HG02610 (cell line): Measurements from ENCODE around the gene MTMR4.
"Not testable (repeated sequence)": the region's sequence is repeated elsewhere in the genome, so short reads cannot be mapped to it uniquely, and the experiment has no call there.

Source experiments
- ATAC-seq: cut with Tn5 transposase; IDR thresholded peaks from one replicate; pipeline ENCODE4 v1.9.1; 2021; ENCODE audit warnings: mild to moderate bottlenecking, moderate library complexity; ENCODE audit not compliant: unreplicated experiment

Gene MTMR4

DNA sequence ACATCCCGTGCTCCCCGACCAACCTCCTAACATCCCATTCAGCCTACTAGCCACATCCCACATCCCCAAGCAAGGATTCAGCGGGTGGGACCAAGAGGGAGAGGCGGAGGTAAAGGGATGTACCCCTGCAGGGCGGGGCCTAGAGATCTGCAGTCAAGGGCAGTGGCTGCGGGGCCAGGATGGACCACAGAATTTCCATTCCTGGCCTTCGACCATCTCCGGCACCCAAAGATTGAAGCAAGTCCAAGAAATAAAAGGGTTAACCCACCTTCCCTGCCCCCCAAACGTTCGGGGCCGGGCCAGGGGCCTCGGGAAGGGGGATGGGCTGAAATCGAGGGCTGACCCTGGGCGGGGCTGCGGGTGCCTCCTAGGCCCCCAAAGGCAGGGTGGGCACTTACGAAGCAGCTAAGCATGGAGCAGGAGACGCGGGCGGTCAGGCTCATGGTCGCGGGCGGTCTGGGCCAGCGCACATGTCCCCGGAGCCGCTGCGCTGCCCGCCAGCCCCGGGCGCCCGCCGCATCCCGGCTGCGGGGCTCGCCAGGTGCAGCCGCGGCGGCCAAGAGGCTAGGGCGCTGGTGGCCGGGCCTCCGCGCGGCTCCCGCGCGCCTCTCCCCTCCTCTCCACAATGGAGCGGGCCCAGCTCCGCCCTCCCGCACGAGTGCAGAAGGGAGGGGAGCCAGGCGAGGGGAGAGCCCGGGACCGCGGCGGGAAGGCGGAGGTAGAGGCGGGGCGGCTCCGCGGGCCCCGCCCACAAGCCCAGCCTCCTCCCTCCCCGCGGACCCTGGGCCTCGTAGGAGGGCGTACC lies at the start of gene MTMR4:
MTMR4 (minus strand) TSS at position 674 of the 805 bp plus-strand sequence; CDS start at position 443, 231 bp downstream.
- peak; percentile 24 for ATAC-seq

DNA sequence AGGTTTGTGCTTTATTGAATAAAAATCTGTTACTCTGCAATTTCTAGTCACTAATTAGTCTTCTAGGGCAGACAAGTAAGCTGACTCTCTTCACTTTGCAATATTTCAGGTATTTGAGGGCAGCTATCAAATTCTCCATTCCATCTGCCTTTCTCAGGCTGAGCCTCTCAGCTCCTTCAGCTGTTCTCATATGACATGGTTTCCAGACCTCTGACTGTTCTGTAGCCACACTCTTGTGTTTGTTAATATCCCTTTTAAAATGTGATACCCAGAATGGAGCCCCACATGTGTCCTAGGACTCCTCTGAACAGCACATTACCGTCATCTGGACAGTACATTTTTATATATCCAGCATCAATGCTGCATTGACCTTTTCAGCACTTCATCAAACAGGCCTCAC lies 46.1 kb upstream of the MTMR4 start:
- ATAC-seq: no peak

DNA sequence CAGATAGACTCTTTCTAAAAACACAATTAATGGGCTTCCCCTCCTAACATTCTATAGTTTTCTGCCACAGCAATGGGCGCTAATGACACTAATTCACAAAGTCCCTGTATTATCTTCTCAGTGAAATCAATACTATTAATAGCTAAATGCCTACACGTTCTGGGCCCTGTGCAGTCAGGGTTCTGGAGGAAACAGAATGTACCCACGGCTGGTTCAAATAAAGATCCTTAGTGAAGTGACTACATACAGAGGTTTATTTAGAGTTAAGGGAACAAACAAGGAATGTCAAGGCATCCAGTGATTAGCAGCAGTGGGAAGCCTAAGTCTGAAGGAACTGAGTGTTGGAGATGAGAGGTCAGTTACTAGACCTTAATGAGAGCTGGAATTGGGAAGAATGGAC lies 43.5 kb upstream of the MTMR4 start:
- no peak for ATAC-seq

DNA sequence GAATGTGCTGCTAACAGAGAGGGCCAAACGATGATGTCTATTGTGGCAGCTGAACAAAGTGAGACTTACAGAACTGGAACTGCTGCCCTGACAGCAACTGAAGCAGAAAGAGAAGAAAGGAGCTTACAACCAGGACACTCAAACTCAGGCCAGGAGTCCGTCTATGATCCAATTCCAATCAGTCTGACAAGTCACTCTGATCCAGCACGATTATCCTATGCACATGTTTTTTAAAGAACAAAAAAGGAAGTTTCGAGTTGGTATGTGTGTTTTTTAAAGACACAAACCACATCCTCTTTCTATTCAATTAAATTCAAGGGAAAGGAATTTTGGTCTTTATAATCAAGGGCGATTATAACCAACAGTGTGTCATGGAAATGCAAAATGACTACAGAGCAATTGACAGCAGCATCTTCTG lies 42.4 kb upstream of the MTMR4 start:
- no peak for ATAC-seq

DNA sequence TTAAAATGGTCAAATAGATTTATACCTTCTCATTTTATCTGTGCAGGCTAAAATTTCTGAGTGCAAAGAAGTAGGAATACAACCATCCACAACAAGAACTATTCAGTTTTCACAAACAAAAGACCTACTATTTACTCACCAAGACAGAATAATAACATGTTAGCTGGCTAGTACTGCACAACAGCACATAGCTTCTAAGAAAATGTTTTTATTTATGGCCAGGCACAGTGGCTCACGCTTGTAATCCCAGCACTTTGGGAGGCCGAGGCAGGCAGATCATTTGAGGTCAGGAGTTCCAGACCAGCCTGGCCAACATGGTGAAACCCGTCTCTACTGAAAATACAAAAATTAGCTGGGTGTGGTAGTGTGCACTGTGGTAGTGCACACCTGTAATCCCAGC lies 40.7 kb upstream of the MTMR4 start:
- ATAC-seq: not testable (repeated sequence)

DNA sequence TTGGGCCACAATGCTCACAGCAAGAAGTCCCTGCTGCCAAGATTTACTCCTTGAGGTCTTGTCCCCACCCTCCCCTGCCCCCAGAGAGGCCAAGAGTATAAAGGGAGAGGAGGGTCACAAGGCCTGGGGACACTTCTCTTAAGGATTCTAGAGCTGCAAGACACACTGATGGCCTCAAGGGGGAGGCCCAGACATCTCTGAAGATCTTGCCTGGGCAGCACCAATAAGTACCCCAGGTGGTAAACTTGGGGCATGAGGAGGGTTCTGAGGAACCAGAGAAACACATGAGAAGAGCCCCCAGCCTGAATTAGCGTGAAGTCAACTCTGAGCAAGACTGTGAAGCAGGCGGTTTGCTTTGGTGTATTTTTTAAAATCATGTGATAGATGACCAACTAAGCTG lies 26.8 kb upstream of the MTMR4 start:
- no peak for ATAC-seq

DNA sequence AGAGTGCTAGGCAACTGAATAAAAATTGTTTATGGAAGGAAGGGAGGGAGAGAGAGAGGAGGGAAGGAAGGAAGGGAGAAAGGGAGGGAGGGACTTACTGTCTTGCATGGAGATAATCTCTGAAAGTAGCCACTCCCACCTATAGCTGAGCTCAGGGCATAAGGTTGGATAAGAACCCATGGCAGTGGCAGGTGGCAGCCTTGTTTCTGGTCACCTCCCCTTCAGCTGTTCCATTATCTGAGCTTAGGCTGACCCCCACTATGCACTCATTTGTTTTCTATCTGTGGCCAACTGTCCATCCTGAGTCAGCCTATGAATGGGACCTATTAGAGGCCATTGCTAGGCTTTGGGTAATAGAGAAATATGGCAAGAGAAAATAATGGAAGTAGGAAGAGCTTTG lies 25.3 kb upstream of the MTMR4 start:
- no peak for ATAC-seq

DNA sequence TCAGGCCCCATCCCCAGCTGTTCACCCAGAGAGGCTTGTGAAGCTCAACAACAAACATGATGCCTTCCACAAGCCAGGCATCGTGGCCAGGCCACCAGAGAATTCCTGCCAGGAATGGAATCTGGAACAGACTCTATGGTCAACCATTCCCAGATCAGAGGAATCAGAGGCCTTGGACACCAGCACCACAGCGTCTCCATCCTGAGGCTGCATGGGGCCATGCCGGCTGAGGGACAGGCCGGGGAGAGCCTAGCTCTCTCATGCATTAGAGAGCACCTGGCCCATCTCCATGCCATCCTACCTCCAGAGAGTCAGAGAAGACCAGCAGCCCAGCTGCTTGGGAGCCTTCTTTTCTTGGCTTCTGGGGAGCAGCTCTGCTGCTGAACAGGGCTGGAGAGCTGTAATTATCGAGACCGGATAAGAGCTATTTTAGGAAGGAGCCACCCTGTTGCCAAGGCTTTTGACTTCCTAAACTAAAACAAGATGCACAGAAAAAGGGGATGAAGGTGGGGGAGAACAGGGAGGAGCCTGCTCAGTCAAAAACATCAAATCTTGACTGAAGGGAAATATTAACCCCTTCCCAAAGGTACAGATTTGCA lies 24.5 kb upstream of the MTMR4 start:
- ATAC-seq: no peak

DNA sequence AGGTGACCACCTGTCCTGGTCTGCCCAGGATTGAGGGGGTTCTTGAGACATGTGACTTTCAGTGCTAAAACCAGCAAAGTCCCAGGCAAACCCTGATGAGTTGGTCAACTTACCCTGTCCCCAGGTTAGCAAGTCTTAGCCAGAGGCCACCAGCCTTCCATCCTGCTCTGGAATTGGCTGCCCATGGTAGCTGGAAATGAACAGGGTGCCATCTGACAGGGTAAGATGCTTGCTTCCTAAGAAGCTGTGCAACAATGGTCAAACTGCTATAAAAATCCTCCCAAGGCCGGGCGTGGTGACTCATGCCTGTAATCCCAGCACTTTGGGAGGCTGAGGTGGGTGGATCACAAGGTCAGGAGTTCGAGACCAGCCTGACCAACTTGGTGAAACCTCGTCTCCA lies 22.8 kb upstream of the MTMR4 start:
- ATAC-seq: no peak

DNA sequence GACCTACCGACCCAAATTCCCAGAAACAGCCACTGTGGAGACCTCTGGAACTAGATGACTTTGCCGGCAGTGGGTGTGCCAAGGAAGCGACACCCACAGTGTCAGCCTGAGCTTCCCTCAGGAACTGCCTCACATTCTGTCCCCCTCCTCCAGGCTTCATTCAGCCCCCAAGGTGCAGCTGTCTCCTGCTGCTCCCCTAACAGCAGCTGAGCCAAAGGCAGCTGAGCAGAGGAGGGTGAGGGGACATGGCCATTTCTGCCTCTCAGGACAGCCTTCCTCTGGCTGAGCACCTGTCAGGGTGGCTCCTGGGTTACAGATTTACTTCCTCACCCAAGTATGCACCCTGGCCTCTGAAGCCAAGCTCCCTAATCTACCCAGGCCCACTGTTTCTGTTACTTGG lies 22.1 kb upstream of the MTMR4 start:
- ATAC-seq: no peak

DNA sequence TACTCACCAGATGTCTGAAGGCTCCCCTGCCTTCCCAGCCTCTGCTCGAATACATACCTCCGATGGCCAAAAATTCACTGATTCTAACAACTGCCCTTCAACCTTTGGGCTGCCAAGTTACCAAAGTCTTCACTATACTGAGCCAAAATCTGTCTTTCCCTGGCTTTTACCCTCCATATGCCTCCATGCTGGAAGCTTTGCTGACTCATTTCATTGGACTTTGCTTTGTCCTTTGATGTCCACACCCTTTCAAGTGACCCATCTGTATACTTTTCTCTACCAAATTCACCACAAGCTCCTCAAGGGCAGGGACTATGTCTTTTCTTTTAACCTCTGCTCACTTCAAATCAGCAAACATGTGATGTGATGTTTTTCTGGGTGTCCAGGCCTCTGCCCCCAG lies 21.0 kb upstream of the MTMR4 start:
- no peak for ATAC-seq

DNA sequence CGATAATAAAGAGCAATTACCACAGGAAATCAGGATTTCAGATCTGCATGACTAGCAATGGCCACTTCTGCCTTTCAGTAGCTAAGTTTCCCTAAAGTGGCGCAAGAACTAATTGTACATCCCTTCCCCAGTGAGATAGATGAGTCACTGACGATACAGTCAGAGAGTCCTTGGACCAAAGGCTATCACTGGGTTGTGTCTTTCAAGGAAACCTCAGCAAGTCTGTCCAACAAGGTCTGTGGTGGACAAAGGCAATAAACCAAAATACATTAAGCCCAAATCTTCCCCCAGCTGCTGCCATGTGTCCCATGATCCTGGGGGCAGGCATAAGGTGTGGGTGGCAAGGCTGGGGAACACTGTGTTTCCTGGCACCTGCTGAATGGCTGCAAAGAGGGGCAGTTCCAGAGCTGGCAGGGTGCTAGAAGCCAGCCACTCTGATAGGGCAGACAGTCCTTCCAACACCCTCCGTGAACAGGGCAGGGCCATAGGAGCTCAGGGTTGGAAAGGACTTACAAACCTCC lies 20.5 kb upstream of the MTMR4 start:
- ATAC-seq: no peak

DNA sequence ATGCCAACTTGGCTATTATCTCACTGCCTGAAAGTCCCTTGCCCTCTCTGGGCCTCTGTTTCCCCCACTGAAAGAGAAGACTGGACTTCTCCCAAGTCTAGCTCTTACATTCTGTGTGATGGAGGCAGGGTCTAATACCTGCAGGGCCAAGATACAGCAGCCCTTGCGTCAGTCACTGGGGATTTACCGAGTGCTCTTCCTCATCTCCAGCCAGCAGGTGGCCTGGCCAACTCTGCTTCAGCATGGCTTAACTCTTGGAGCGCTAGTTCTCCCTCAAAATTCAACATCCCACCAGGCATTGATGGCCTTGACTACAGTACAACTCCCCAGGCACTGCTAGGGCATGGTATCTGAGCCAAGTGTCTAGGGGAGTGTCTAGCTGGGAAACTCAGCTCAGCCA lies 19.9 kb upstream of the MTMR4 start:
- no peak for ATAC-seq

DNA sequence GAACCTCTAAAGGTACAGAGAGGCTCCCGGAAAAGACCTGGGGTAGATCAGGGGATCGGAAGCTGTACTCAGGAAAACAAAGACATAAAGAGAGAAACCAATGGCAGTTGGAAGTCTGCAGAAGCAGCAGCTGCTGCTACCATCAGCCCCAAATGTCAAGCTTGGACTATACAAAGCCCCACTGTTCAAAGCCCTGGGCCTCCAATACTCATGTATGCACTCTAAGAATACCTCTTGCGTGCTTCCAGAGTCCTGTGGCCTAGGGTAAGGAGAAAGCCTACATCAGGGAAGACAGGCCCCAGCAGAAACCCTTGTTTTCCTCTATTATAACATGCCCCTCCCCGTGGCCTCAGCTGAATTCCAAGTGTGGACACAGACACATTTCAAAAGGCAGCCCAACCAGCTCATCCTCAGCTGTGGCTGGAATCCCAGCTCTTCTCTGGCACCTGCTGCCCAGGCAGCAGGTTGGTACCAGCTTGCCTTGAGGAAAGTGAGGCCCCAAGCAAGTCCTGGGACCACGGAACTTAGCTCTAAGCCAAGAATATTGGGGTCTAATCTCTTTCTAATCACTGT lies 19.3 kb upstream of the MTMR4 start:
- no peak for ATAC-seq

DNA sequence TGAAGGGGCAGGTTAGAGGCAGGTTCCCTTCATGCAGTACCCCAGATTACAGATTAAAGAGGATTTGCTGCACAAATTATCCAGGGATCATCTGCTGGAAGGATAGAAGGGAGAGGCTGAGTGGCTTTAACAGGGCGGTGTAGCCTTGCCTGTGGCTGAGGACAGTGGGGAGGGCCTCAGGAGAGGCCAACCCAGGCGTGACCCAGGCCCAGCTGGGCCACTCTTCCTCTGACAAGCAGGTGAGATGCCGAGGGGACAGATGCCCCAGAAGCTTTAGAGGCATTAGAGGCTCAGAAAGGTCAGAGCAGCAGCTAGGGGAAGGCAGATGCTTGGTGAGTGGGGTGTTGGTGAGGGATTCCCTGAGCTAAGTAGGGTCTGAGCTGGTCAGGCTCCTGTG lies 18.1 kb upstream of the MTMR4 start:
- no peak for ATAC-seq

DNA sequence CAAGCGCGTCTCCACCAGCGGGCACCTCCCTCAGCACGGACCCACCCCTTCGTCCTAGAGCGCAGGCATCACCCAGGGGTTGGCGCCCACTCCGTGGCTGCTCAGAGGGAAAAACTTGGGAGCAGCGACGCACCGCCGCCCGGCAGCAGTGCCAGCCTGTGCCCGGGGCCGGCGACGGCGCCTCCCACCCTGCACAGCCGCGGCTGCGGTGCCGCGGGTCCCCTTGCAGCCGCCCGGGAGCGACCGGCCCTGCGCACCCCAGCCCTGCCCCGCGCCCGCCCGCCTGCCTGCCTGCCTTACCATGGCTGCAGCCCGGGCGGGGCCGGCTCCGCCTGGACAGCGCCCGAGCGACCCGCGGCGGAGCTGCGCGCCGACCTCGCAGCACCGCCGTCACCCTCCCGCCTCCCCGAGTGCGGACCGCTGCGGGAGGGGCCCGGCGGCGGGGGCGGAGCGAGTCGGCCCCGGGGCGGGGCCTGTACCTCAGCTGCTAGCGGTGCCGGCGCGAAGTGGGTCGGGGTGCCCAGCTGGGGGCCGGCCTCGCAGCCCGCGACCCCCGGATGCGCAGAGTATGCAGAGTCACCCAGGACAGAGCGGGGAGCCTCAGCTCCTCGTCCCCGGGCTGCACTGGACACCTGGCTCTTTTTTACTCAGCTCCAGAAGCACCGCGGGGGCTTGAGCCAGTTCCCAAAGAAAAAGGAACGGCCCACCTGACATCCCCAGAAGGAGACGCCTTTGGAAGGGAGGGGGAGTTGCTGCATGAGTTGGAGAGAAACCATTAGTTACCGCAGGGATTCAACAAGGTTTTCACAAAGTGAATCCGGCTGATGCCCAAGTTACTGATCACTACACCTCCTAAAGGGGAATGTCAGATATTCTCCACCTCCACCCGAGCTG lies 17.5 kb upstream of the MTMR4 start:
- ATAC-seq: peak; percentile 59

DNA sequence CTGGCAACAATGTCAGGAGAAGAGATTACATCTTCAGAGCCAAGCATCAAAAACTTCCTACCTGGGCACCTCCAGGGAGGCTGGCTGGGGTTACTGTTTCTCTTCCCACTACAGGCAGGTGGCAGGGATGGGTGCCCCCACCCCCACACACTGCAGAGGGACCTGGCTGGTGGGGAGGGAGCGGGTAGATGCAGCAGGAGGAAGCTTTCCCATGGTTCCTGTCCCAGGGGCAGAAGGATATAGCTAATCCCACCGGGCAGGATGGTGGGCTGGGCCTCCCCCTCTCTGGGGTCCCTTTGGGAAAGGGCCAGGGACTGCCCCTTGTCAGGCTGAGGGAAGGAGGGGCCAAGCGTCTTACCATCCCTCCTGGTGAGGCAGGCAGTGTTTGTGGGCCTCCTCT lies 16.7 kb upstream of the MTMR4 start:
- no peak for ATAC-seq

DNA sequence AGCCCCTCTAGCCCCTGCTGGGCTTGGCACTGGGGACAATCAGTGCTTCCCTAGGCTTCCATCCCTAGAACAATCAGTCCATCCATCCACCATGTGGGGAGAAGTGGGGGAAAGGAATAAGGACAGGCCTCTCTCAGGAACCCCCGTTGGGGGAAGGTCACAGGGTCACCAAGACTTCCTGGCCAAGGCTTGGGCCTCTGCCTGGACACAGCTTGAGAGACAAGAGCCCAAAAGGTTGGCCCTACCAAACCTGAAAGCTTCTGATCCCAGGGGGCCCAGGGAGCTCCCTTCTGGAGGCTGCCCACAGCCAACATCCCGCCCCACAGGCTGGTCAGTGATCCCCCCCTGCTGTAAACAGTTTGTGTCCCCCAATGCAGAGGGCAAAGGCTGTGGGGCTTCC lies 16.2 kb upstream of the MTMR4 start:
- no peak for ATAC-seq

DNA sequence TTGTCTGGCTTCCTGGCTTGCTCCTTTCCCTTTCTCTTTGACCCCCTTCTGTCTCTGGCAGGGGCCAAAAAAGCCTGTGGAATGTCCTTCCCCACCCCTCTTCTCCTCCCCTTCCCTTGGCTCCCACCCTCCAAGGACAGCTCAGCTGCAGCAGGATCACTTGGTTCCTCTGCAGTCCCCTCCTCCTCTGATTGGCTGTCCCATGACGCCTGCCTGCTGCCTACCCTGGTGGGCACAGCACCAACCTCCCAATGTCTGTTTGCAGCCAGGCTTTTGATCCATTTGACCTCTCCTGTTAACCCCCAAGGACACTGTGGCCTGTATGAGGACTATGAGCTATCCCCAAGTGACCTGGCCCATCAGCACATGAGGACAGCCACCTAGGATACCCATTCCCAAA lies 14.8 kb upstream of the MTMR4 start:
- ATAC-seq: no peak

DNA sequence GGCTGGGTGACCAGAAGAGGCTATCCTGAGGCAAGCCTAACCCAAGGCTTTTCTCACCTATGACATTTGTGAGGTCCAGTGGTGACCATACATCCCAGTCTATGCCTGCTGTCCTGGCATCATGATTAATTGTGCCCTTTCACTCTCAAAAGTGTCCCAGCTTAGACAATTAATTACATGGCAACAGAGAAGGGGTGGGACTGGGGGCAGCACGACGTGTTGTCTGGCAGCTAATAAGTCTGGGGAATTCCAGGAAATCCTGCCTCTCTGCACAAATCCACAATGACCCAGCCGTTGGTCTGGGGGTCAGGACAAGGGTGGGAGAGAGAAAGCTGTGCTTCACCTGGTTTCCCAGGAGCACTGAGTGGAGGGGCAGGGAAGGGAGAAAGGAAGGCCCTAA lies 14.0 kb upstream of the MTMR4 start:
- no peak for ATAC-seq

DNA sequence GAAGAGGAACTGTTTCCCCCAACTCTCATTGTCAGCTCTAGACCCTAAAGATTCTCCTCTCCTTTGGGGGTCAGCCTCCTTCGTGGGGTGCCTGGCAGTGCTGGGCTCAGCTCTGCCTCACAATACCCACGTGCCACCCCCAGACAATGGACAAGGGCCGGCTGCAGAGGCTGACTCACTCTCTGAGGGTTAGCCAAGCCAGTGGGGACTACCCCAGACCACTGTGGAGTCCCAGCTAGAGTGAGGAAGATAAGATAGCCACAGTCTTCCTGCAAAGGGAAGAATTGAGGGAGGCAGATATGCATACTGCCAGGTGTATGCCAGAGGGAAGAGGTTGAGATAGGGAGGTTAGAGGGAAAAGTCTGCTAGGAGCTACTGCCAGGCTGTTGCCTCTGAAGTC lies 13.5 kb upstream of the MTMR4 start:
- no peak for ATAC-seq
